Frontal cortex (tissue), 4 donors: ENCODE results near the gene OSM. TPM values are rescaled to one million over a fixed set of nuclear protein-coding genes. Genes with fewer than 3 reads are reported as not detected.
"Not testable (repeated sequence)": the region's sequence is repeated elsewhere in the genome, so short reads cannot be mapped to it uniquely, and the experiment has no call there.

Experiments
- DNase-seq, 2 donors: peaks; one replicate each; pipeline ENCODE4 v3.0.0; 2012; ENCODE audit warnings: low spot score in 2 of 2
- FAIRE-seq: peaks from 2 replicates; lab custom pipeline; 2012; peaks lifted over from hg19 to GRCh38; lab: Jason Lieb, UNC
- total RNA-seq: library from RNA; depleted of rRNA; stranded (reverse); fragments of >200 nt; gene quantifications from one replicate; pipeline ENCODE4 v1.2.3, GENCODE V29; 2014
- donor health status: control.
- donor health status: control.
- donor health status: control.

The OSM gene
- total RNA-seq, 1 donor from 2014 or later = 0.41 TPM

DNA sequence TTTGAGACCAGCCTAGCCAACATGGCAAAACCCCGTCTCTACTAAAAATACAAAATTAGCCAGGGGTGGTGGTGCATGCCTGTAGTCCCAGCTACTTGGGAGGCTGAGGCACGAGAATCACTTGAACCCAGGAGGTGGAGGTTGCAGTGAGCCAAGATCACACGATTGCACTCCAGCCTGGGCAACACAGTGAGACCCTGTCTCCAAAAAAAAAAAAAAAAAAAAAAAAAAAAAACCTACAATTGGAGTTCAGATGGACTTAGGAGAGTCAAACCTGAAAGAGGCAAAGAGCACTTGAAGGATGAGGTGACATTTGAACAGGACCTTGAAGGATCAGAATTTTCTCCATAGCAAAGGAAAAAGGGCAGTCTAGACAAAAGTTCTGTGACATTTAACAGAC lies 32.3 kb downstream of the OSM start:
- not testable (repeated sequence) for FAIRE-seq, DNase-seq

DNA sequence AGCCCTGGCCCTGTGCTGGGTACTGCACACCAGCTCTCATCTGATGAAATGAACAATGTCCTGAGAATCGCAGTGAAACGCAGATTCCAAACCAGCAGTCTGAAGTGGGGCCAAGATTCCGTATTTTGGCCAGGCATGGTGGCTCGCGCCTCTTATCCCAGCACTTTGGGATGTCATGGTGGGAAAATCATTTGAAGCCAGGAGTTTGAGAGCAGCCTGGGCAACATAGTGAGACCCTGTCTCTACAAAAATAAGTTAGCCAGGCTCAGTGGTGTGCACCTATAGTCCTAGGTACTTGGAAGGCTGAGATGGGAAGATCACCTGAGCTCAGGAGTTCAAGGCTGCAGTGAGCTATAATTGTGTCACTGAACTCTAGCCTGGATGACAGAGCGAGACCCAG lies 33.1 kb downstream of the OSM start:
- FAIRE-seq (no peak), DNase-seq (no peak)

DNA sequence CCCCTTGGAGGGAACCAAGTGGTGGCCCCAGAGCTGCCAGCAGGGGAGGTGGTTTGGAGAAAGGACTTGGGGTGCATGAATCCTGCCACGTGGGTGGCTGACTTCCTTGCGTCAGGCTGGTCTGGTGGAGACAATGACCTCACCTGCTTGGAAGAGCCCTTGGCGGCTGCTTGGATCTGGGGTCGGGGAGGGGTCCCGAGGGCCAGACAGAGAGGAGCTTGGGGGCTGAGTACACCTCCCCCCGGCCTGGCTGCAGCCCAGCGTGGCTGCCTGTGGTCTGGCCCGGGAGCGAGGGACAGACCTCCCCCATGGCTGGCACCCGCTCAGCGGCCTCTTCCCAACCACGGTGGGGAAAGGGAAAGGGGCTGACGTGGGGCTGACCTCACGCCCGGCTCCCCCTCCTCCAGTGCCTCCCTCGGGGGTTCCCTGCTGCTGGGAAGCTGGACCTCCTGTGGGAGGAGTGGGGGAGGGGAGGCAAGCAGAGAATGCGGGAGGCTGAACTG lies 33.9 kb downstream of the OSM start:
- DNase-seq (no peak), FAIRE-seq (no peak)

DNA sequence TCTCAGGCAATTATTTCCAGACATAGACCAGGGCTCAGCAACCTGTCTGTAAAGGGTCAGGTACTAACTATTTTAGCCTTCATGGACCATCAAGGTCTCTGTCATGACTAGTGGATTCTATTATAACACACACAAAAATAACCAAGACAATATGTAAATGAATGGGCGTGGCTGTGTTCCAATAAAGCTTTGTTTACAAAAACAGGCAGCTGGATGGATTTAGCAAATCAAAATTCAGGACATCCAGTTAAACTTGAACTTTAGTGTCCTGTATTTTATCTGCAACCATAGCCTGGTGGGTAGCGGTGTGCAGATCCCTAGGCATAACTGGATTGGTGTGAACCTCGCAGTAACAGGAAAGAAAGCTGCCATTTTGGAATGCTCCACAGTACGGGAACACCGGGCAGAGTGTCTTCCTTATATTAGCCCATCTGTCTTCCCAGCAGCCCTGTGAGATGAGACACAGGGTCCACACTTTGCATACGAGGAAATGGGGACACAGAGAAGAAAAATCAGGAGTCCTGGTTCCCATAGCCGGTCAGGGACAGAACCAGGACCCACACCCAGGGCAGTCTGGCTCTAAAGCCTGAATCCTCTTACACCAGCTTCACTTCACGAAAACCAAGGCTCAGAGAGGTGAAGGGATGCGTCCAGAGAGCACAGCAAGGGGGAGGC lies 35.7 kb downstream of the OSM start:
- no peak for FAIRE-seq
- no peak for DNase-seq

DNA sequence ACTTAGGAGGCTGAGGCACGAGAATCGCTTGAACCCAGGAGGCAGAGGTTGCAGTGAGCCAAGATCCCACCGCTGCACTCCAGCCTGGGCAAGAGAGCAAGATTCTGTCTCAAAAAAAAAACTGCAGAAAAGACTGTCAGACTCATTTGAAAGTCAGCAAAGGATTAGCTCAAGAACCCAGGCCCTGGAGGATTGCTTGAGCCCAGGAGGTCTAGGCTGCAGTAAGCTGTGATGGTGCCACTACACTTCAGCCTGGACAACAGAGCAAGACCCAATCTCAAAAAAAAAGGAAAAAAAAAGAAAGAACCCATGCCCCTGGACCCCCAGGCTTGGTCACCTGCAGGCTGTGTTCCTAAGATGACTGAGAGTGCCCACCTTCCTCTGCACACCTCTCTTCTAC lies 36.3 kb downstream of the OSM start:
- no peak for FAIRE-seq
- no peak for DNase-seq

DNA sequence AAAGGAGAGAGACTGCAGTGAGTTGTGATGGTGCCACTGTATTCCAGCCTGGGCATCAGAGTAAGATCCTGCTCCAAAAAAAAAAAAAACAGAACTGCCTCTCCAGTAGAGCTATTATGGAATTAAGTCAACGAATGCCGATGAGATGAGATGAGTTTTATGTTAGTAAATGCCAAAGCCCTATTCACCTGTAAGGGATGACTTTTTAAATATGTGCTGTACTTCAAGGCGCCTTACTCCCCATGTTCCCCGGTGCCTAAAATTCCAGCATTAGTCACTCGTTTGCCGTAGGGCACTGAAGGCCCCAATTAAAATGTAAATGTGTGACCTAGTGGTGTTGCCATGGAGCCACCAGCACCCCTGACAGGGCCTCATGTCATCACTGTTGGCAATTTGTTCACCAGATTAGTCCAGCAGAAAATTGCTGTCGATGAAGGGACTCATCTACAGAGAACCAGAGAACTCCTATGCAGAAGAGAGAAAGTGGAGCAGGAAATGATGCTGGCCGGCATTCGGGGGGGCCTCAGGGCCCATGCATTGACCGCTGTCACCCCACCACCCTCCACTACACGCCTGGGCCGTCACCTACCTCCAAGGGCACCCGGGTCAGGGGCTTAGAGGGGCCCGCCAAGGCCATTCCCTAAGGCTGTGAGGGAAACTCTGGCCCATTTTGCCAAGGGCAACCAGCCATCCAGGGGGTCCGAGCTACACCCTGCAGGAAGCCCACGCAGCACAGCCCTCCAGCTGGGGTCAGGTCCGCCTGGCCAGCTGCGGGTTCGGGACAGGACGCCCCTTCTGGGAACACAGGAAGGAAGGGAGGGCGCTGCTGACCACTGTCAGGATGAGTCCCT lies 37.9 kb downstream of the OSM start:
- FAIRE-seq = no peak
- no peak for DNase-seq

DNA sequence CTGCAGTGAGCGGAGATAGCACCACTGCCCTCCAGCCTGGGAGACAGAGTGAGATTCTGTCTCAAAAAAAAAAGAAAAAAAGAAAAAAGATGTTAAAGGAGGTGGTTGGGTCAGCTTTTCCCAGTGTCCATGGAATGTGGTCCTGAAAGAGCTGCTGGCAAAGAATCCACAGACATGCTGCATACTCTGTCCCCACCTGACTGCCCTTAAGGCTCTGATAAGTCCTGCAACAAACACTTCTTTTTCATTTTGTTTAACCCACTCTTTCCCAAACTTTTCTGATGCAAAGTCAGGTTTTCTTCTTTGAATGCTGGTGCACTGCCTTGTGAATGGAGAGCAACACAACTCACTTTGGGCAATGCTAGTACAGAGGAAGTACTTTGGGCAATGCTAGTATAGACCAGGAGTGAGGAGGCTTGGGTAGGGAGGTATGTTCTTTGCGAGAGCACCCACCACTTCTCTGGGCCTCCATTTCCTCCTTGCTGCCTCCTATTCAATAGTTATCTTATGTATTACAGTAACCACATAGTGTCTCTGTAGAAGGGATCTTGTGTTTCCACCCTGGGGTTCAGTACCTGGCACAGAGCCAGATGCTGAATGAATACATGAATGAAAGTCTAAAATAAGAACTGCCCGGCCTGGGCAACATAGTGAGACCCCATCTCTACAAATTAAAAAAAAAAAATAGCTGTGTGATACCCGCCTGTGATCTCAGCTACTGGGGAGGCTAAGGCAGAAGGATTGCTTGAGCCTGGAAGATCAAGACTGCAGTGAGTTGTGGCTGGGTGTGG lies 39.0 kb downstream of the OSM start:
- no peak for FAIRE-seq
- no peak for DNase-seq

DNA sequence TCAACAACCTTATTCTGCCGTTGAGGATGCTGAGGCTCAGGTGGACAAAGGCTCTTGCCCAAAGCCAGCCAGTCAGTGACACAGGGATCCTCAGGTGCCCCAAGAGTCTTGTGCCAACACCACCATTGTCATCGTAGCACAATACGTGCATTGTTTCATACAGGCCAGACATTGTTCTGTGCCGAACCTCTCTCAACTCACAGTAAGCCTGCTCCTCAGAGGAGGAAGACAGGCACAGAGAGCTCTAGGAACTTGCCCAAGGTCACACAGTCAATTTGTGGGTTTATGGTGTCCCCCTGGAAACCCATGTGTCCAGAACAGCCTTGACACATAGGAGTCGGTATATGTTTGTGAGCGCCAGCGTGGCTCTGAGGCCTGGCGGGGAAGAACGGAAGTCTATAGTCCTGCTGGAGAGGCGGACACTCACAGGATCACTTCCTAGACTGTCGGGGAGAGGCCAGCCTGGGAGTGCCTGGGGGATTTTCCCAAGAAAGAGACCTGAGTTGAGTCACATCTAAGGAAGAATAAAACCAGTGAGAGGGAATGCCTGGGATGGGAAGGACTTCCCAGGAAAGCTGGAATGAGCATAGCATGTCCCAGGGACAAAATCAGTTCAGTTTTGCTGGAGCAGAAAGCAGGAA lies 40.3 kb downstream of the OSM start:
- FAIRE-seq = no peak

DNA sequence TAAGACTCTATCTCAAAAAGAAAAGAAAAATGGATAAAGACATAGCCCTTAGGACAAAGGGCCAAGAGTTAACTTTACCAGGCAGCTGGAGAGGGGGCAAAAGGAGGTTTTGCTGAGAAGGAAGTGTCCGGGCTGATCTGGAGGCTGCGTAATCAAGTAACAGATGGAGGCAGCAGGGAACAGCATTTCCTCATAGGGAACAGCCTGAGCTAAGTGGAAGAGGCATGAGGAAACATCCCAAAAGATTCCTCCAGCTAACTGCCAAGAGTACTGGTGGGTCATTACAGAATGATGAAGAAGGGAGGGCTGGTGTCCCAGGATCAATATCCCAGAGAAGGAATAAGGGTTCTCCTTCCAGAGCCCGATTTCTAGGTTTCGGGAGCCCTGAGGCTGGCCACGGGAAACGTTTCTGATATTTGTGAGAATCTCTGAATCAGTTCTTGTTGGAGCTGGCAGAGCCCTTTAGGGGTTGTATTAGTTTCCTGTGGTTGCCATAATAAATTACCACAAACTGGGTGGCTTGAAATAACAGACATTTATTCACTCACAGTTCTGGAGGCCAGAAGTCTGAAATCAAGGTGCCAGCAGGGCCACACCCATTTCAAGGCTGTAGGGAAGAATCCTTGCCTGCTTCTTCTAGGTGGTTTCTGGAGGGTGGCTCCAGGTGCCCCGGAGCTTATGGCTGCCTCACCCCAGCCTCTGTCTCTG lies 41.3 kb downstream of the OSM start:
- FAIRE-seq (no peak), DNase-seq (no peak)

More for the DNA sequence above, 40.3 kb downstream of the OSM start:
- DNase-seq = no peak

DNA sequence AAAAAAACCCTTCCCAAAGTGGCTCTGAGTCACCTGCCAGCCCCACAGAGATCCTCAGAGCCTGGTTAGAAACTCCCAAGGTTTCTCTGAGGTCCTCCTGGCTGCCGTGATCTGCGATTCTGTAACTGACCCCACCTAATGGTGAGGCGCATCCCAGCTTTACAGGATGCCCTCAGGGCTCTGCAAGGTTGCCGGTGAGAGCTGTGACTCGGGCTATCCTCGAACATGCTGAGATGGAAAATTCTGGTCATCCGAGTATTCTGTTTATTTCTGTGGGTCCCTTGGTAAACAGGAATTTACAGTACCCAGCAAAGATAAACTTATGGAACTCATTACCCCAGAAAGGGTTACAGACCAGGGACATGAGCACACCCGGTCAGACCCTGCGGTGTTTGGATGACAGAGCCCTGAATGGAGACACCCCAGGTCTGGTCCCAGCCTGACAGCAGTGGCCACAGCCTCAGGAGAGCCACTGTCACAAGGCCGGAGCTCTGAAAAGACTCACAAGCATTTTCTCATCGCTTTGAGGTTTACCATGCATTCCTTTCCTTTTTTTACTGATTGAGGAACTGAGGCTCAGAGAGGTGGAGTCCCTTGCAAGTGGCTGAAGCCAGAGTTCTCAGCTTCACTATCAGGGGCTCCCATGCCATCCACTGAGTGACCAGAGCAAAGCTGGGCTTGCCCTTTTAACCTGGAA lies 42.3 kb downstream of the OSM start:
- no peak for DNase-seq
- no peak for FAIRE-seq

DNA sequence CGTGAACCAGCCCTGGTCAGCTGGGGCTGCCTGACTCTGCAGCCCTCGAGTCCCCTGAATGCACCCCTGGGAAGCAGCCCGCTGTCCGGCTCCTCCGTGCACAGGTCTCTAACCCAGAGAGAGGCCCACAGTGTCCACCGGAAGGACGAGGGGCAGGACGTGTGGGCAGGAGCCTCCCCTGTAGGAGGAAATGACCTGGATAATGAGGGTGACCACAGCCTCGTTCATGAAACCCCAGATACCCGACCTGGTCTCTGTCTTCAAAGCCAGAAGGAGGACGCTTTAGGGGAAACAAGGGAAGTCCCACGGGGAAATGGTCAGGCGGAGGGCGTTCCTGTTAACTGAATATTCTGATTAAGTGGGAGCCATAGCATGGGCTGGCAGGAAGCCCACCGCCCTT lies 43.3 kb downstream of the OSM start:
- DNase-seq = no peak
- FAIRE-seq = no peak

DNA sequence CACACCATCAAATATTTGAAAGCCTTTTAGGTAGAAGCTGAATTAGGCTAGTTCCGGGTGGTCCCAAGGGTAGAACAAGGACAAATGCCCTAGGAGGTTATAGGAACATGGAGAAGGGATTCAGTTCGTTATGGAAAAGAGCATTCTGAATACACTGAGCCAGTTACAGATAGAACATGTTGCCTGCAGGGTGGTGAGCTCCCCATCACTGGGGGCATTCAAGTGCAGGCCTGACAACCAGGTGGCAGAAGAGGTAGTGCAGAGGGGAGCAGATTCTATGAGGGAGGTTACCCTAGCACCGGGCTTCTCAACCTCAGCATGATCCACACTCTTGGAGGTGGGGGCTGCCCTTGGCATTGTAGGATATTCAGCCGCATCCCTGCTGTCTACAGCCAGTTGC lies 44.3 kb downstream of the OSM start:
- DNase-seq (no peak), FAIRE-seq (no peak)

DNA sequence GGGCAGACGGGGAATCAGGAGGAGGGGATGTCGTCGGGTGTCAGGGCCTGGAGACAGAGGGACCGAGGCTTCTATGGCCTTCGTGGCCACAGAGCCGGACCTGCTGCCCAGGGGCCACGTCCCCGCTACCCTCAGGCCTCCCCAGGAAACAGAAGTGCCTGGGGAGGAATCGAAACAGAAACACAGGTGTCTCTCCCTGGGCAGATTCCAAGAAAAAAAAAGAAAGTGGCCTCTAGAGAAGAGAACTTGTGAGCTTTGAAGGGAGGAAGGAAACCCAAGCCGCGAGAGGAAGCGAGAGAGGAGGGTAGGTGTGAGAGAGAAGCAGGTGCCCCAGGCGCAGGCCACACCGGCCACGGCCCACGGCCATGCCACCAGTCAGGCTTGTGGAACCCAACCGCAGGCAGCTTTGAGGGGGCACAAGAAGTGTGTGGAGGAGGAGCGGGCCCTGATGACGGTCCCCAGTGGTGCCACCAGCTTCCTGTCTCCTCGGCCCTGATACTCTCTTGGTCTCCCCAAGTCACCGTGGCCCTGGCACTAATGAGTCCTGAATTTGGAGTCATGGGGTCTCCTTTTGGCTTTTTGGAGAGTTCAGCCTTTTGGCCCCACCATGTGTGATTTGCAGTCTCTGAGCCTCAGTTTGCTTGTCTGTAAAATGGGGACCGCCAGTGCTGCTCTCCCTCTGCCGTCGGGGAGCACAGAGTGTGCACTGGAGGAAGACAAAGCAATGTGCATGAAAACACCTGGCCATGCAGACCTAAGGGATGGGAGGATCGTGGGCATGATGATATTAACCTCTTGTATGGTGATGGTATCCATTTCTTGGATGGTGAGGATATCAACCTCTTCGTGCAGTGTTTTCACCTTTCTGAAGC lies 45.3 kb downstream of the OSM start:
- FAIRE-seq (no peak), DNase-seq (no peak)

DNA sequence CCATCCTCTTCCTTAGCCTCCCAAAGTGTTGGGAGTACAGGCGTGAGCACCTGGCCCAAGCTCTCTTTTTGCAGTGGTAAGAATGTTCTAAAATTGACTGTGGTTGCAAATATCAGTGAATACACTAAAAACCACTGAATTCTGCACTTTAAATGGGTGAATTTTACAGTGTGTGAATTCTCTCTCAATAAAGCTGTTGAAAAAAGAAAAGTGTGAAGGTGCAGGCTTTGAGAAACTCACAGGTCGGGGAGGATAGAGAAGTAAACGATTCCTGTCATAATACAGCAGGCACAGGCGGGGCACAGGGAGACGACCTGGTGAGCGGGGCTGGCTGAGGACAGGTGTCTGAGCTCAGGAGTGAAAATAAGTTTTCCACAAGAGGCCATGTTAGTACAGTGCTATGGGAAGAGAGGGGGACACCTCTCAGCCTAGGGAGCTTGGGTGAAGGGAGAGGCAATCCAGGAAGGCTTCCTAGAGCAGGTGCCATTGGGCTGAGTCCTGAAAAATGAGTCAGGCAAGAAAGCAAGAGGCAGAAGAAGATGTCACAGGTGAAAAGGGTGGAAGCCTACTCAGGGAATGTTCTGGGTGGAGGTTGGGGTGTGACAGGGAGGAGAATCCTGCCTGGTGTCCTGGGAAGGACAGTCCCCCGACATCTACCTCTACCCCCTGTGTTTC lies 46.2 kb downstream of the OSM start:
- DNase-seq (no peak), FAIRE-seq (no peak)

DNA sequence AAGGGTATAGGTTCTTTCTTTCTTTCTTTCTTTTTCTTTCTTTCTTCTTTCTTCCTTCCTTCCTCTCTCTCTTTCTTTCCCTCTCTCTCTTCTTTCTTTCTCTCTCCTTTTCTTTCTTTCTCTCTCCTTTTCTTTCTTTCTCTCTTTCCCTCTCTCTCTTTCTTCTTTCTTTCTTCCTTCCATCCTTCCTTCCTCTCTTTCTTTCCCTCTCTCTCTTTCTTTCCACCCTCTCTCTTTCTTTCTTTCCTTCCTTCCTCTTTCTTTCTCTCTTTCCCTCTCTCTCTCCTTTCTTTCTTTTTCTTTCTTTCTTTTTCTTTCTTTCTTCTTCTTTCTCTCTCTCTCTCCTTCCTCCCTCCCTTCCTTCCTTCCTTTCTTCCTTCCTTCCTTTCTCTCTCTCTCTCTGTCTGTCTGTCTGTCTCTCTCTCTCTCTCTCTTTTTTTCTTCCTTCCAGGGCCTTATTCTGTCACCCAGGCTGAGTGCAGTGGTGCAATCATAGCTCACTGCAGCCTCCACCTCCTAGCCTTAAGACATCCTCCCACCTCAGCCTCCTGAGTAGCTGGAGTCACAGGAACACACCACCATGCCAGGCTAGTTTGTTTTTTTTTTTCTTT lies 46.9 kb downstream of the OSM start:
- FAIRE-seq (no peak), DNase-seq (no peak)

DNA sequence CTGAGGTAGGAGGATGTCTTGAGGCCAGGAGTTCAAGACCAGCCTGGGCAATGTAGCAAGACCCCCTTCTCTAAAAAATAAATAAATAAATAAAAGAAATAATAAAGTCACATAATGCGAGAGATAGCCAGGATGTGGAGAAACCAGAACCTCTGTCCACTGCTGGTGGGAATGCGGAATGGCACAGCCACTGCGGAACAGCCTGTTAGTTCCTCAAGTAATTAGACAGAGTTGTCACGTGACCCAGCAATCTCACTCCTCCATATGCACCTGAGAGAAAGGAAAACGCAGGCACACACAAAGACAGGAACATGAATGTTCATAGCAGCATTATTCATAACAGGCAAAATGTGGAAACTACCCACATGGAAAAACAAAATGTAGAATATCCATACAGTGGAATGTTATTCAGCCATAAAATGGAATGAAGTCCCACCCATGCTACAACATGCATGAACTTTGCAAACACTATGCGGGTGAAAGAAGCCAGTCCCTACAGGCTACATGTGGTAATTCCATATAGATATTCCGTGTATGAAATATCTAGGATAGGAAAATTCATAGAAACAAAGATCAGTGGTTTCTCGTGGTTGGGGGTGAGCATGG lies 47.5 kb downstream of the OSM start:
- FAIRE-seq = no peak
- DNase-seq = no peak
